C4-2B (cell line): ENCODE measurements around the gene COL15A1.
"Not testable (repeated sequence)": the region's sequence is repeated elsewhere in the genome, so short reads cannot be mapped to it uniquely, and the experiment has no call there.

ENCODE experiments used
- ZFX ChIP-seq: fragments of 450-650 bp; IDR thresholded peaks from 2 replicates; pipeline ENCODE4 v1.6.1; 2017
- TF ChIP-seq, protein P1 (sequence below): fragments of 450-650 bp; conservative IDR thresholded peaks from 2 replicates; pipeline ENCODE4 v1.5.1; 2017; ENCODE audit warnings: mild to moderate bottlenecking

- TF ChIP-seq, protein P1, sequence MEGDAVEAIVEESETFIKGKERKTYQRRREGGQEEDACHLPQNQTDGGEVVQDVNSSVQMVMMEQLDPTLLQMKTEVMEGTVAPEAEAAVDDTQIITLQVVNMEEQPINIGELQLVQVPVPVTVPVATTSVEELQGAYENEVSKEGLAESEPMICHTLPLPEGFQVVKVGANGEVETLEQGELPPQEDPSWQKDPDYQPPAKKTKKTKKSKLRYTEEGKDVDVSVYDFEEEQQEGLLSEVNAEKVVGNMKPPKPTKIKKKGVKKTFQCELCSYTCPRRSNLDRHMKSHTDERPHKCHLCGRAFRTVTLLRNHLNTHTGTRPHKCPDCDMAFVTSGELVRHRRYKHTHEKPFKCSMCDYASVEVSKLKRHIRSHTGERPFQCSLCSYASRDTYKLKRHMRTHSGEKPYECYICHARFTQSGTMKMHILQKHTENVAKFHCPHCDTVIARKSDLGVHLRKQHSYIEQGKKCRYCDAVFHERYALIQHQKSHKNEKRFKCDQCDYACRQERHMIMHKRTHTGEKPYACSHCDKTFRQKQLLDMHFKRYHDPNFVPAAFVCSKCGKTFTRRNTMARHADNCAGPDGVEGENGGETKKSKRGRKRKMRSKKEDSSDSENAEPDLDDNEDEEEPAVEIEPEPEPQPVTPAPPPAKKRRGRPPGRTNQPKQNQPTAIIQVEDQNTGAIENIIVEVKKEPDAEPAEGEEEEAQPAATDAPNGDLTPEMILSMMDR, result not testable (repeated sequence)
- not testable (repeated sequence) for TF ChIP-seq ZFX
These were observed 156.3 kb downstream of the COL15A1 start for GRCh38 chr9:99099806-99100585.
